B cell (primary cell): Measurements from ENCODE around the gene TRAF3. TPM values are rescaled to one million over a fixed set of nuclear protein-coding genes. Genes with fewer than 3 reads are reported as not detected.

ENCODE experiments used
- ATAC-seq: fragments of 200-7000 bp; cut with Tn5 transposase; one replicate; pipeline ENCODE4 v1.10.0; 2021; ENCODE audit warnings: low read depth, mild to moderate bottlenecking, moderate number of reproducible peaks, moderate library complexity
- CTCF ChIA-PET: fragments of 350-600 bp; sonication (Branson Sonifier 250); formaldehyde crosslinking; loops from one replicate; lab custom pipeline; 2021; ENCODE audit warnings: antibody characterized with exemption, inconsistent platforms; lab: Charles Lee
- POLR2A ChIA-PET: fragments of 350-600 bp; sonication (Branson Sonifier 250); formaldehyde crosslinking; loops from one replicate; lab custom pipeline; 2021; ENCODE audit warnings: antibody characterized with exemption; lab: Charles Lee
- DNase-seq: peaks from one replicate; pipeline ENCODE4 v3.0.0; 2013
- H2AFZ ChIP-seq: 2 replicates; pipeline ENCODE4 v1.6.1; 2012; ENCODE audit warnings: mild to moderate bottlenecking, low read depth, low read length; ENCODE audit not compliant: insufficient read depth, poor library complexity, severe bottlenecking
- H3K27ac ChIP-seq, 2 donors: 1 replicate in 1 of 2; 2 replicates in 1 of 2; pipeline ENCODE4 v1.5.1; 2012 to 2013; ENCODE audit warnings: low read length in 2 of 2, mild to moderate bottlenecking in 2 of 2, moderate library complexity in 1 of 2
- H3K27me3 ChIP-seq, 4 experiments: fragments of 200-600 bp in 1 of 4; sonication (generic) in 1 of 4; replicated peaks in 1 of 4; 1 replicate in 2 of 4; 2 replicates in 2 of 4; pipeline versions ENCODE4 v1.6.1 to v1.7.0; 2013 to 2016; ENCODE audit warnings: low read length in 3 of 4, mild to moderate bottlenecking in 2 of 4, mixed read lengths in 1 of 4, moderate library complexity in 1 of 4; ENCODE audit not compliant: insufficient read depth in 4 of 4, control insufficient read depth in 3 of 4; ENCODE audit errors: control extremely low read depth in 1 of 4
- H3K36me3 ChIP-seq, 2 experiments: replicated peaks in 1 of 2; 1 replicate in 1 of 2; 2 replicates in 1 of 2; pipeline versions ENCODE4 v1.6.1 to v1.7.1; 2013; ENCODE audit warnings: low read length in 1 of 2; ENCODE audit not compliant: insufficient read depth in 2 of 2, control insufficient read depth in 1 of 2; ENCODE audit errors: control extremely low read depth in 1 of 2, extremely low read depth in 1 of 2
- H3K4me1 ChIP-seq, 2 donors: fragments of 200-600 bp in 1 of 2; sonication (generic) in 1 of 2; 1 replicate in 1 of 2; 2 replicates in 1 of 2; pipeline versions ENCODE4 v1.5.1 to v1.6.1; 2013 to 2017; ENCODE audit warnings: low read length in 2 of 2; ENCODE audit not compliant: control insufficient read depth in 2 of 2, insufficient read depth in 2 of 2
- H3K4me2 ChIP-seq: replicated peaks from 2 replicates; pipeline ENCODE3; 2012; ENCODE audit warnings: mild to moderate bottlenecking, low read depth, low read length; ENCODE audit not compliant: poor library complexity, severe bottlenecking
- H3K4me3 ChIP-seq, 5 experiments: fragments of 200-600 bp in 1 of 5; sonication (generic) in 1 of 5; 1 replicate in 3 of 5; 2 replicates in 2 of 5; pipeline versions ENCODE4 v1.5.1 to v1.7.0; 2011 to 2016; ENCODE audit warnings: low read length in 4 of 5, mild to moderate bottlenecking in 4 of 5, low read depth in 2 of 5, control low read depth in 1 of 5, moderate library complexity in 1 of 5; ENCODE audit not compliant: insufficient read depth in 1 of 5; ENCODE audit errors: control extremely low read depth in 1 of 5, extremely low read depth in 1 of 5
- H3K79me2 ChIP-seq: fragments of 200-600 bp; sonication (generic); one replicate; pipeline ENCODE4 v1.6.0; 2016; ENCODE audit warnings: low read length; ENCODE audit not compliant: control insufficient read depth, insufficient read depth
- H3K9ac ChIP-seq: fragments of 200-600 bp; sonication (generic); 2 replicates; pipeline ENCODE4 v1.6.1; 2017; ENCODE audit warnings: mild to moderate bottlenecking, low read length, moderate library complexity
- H3K9me3 ChIP-seq, 3 donors: one replicate each; pipeline versions ENCODE4 v1.6.1 to v1.7.1; 2013; ENCODE audit warnings: low read length in 2 of 3; ENCODE audit not compliant: control insufficient read depth in 2 of 3, insufficient read depth in 1 of 3; ENCODE audit errors: control extremely low read depth in 1 of 3
- H4K20me1 ChIP-seq: 2 replicates; pipeline ENCODE4 v1.6.0; 2012; ENCODE audit warnings: mild to moderate bottlenecking, low read length; ENCODE audit not compliant: insufficient read depth, control insufficient read depth, poor library complexity, severe bottlenecking
- H3K27ac Mint-ChIP-seq: one replicate; pipeline ENCODE4 v1.8.0; 2021; ENCODE audit warnings: mixed read lengths
- H3K27me3 Mint-ChIP-seq: one replicate; pipeline ENCODE4 v1.8.0; 2021; ENCODE audit warnings: mixed read lengths
- H3K4me1 Mint-ChIP-seq: one replicate; pipeline ENCODE4 v1.8.0; 2021; ENCODE audit warnings: mixed read lengths
- H3K4me3 Mint-ChIP-seq: one replicate; pipeline ENCODE4 v1.8.0; 2021; ENCODE audit warnings: mixed read lengths
- H3K9me3 Mint-ChIP-seq: one replicate; pipeline ENCODE4 v1.8.0; 2022; ENCODE audit warnings: mixed read lengths; ENCODE audit not compliant: insufficient read depth
- EZH2 ChIP-seq: IDR thresholded peaks from 2 replicates; pipeline ENCODE4 v1.6.1; 2012; ENCODE audit warnings: borderline replicate concordance, low read depth, mild to moderate bottlenecking, moderate library complexity, low read length; ENCODE audit not compliant: insufficient read depth, poor library complexity, severe bottlenecking
- WGBS: methylation state at CpG from one replicate; pipeline ENCODE4 v1.1.5; 2013; ENCODE audit warnings: missing lambda C conversion rate; ENCODE audit not compliant: insufficient coverage; 5-methylcytosine and 5-hydroxymethylcytosine counted together
- intact Hi-C: fragments of 100-400 bp; cut with micrococcal nuclease; formaldehyde crosslinking; loops from one replicate; pipeline ENCODE4 v1.10.0; 2022
- polyA plus RNA-seq: library from polyadenylated mRNA; depleted of rRNA; stranded (reverse); fragments of >200 nt; gene quantifications from 2 replicates; pipeline ENCODE4 v1.2.3, GENCODE V29; 2012
- total RNA-seq, 2 donors: library from RNA; stranded (reverse); fragments of 120-200 nt in 1 of 2; gene quantifications; 1 replicate in 1 of 2; 2 replicates in 1 of 2; pipeline versions ENCODE4 v1.2.3 to v1.2.4, GENCODE V29; 2013 to 2022
- TF ChIP-seq, protein P1 (sequence below): fragments of 200-600 bp; IDR thresholded peaks from one replicate; pipeline ENCODE4 v1.8.0; 2022; ENCODE audit warnings: antibody characterized with exemption, mild to moderate bottlenecking

The TRAF3 gene
- total and polyA plus RNA-seq, 2 donors (not counting 1 experiment from before 2014, with no cell fraction given) = 42.8 to 89.8 TPM

DNA sequence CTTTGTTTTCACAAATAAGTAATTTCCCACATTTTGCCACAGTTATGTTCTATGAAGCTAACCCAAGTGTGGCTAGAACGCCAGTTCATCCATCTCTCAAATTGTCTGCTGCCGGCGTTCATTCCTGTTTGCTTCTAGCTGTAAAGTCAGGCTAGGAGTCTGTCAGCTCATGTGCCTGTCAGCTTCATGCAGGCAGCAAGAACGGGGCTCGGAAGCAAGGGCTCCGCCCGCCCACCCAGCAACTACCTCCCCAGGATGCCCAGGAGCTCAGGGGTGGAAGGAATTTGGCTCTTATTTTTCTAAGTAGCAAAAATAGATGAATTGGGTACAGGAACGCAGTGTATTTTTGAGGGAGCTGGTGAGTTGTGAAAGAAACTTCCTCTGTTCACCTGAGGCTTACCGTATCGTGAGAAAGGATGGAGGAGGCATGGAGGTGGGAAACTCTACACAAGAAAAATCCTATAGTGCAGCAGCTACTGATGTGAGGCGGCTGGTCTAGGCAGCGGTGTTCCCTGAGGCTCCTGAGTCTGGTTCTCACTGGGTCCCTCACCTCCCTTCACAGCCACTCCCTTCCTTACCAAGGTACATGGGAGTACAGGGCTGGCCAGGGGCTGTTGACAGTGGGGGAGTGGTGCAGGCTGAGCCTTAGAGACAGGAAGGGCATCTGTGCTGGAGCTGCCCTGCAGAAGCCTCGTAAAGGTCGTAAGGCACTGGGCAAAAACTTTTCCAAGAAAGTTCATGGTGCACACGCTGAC lies 90.8 kb downstream of the TRAF3 start:
- POLR2A ChIA-PET = no interaction called here

More for the DNA sequence above, 90.8 kb downstream of the TRAF3 start:
- no peak overlapping the region for H3K4me2 ChIP-seq
- H3K27ac Mint-ChIP-seq = peak overlapping the region; percentile 63
- no peak overlapping the region for H3K9ac ChIP-seq
- WGBS = 100% methylated on average over 9 of the region's 15 CpGs
- H3K4me3 Mint-ChIP-seq = no peak overlapping the region
- CTCF ChIA-PET = interaction anchor here (0.9 to 2.7 kb wide), 3 partner anchors 92 to 174 kb away, joined by 3 to 12 read pairs (median 4); no protein-coding TSS in a partner anchor
- intact Hi-C loops = loop anchor here (5.0 kb wide), 1 partner anchor 36 kb away; no protein-coding TSS in a partner anchor
- H3K4me3 ChIP-seq = no peak overlapping the region
- H3K27ac ChIP-seq = no peak overlapping the region
- H3K36me3 ChIP-seq = peaks cover 8 to 48% of the 10 kb centered on the region in 2 experiments
- H3K9me3 Mint-ChIP-seq = no peaks in the 10 kb centered on the region
- H3K27me3 ChIP-seq = no peaks in the 10 kb centered on the region
- DNase-seq (no peak), ATAC-seq (no peak)
- H2AFZ ChIP-seq = no peak overlapping the region
- TF ChIP-seq, protein P1, sequence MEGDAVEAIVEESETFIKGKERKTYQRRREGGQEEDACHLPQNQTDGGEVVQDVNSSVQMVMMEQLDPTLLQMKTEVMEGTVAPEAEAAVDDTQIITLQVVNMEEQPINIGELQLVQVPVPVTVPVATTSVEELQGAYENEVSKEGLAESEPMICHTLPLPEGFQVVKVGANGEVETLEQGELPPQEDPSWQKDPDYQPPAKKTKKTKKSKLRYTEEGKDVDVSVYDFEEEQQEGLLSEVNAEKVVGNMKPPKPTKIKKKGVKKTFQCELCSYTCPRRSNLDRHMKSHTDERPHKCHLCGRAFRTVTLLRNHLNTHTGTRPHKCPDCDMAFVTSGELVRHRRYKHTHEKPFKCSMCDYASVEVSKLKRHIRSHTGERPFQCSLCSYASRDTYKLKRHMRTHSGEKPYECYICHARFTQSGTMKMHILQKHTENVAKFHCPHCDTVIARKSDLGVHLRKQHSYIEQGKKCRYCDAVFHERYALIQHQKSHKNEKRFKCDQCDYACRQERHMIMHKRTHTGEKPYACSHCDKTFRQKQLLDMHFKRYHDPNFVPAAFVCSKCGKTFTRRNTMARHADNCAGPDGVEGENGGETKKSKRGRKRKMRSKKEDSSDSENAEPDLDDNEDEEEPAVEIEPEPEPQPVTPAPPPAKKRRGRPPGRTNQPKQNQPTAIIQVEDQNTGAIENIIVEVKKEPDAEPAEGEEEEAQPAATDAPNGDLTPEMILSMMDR = no peak
- TF ChIP-seq EZH2 = no peak
- H3K79me2 ChIP-seq = peaks cover 74% of the 10 kb centered on the region
- H3K4me1 Mint-ChIP-seq = peaks cover 21% of the 10 kb centered on the region
- H3K9me3 ChIP-seq = peaks cover 0 to 11% (median 0%) of the 10 kb centered on the region in 3 donors
- peaks cover 11 to 22% of the 10 kb centered on the region in 2 donors for H3K4me1 ChIP-seq
- H3K27me3 Mint-ChIP-seq = no peaks in the 10 kb centered on the region
- peaks cover 67% of the 10 kb centered on the region for H4K20me1 ChIP-seq
